Mesendoderm (in vitro differentiated cells): Measurements from ENCODE around the gene HMX3.
"Not testable (repeated sequence)": the region's sequence is repeated elsewhere in the genome, so short reads cannot be mapped to it uniquely, and the experiment has no call there.

Experiments
- DNase-seq: peaks from one replicate; pipeline ENCODE4 v3.0.0; 2013
- H2AK5ac ChIP-seq: 2 replicates; pipeline ENCODE4 v1.6.1; 2013; ENCODE audit warnings: low read length, inconsistent platforms
- H2BK120ac ChIP-seq: 2 replicates; pipeline ENCODE4 v1.6.1; 2013; ENCODE audit warnings: low read depth, mild to moderate bottlenecking, low read length, moderate library complexity, mixed read lengths
- H2BK15ac ChIP-seq: replicated peaks from 2 replicates; pipeline ENCODE4 v1.6.1; 2013; ENCODE audit warnings: low read depth, mild to moderate bottlenecking, moderate library complexity
- H2BK5ac ChIP-seq: 2 replicates; pipeline ENCODE4 v1.6.1; 2013; ENCODE audit warnings: low read length, inconsistent platforms
- H3K18ac ChIP-seq: 2 replicates; pipeline ENCODE4 v1.6.1; 2013; ENCODE audit warnings: mild to moderate bottlenecking, low read length, mixed read lengths
- H3K23ac ChIP-seq: one replicate; pipeline ENCODE4 v1.6.1; 2013; ENCODE audit warnings: low read length
- H3K27ac ChIP-seq: 2 replicates; pipeline ENCODE4 v1.5.1; 2013; ENCODE audit warnings: low read depth, mild to moderate bottlenecking, inconsistent platforms, low read length, moderate library complexity
- H3K27me3 ChIP-seq: 2 replicates; pipeline ENCODE4 v1.6.1; 2013; ENCODE audit warnings: low read length, control low read depth, mild to moderate bottlenecking, inconsistent platforms; ENCODE audit not compliant: insufficient read depth, poor library complexity
- H3K36me3 ChIP-seq: 2 replicates; pipeline ENCODE4 v1.6.1; 2013; ENCODE audit warnings: low read length, inconsistent platforms; ENCODE audit not compliant: control insufficient read depth, insufficient read depth
- H3K4ac ChIP-seq: one replicate; pipeline ENCODE4 v1.6.1; 2013; ENCODE audit warnings: low read depth, mild to moderate bottlenecking, low read length, moderate library complexity
- H3K4me1 ChIP-seq: 2 replicates; pipeline ENCODE4 v1.6.1; 2013; ENCODE audit warnings: low read depth, low read length, inconsistent platforms; ENCODE audit not compliant: control insufficient read depth
- H3K4me2 ChIP-seq: 2 replicates; pipeline ENCODE4 v1.6.1; 2013; ENCODE audit warnings: low read length
- H3K4me3 ChIP-seq: 2 replicates; pipeline ENCODE4 v1.5.1; 2013; ENCODE audit warnings: mild to moderate bottlenecking, low read length
- H3K56ac ChIP-seq: one replicate; pipeline ENCODE4 v1.6.1; 2013; ENCODE audit warnings: low read length
- H3K79me1 ChIP-seq: 2 replicates; pipeline ENCODE4 v1.6.1; 2013; ENCODE audit warnings: low read length, inconsistent platforms
- H3K79me2 ChIP-seq: 2 replicates; pipeline ENCODE4 v1.6.1; 2013; ENCODE audit warnings: mild to moderate bottlenecking, low read length; ENCODE audit not compliant: control insufficient read depth, insufficient read depth
- H3K9ac ChIP-seq: 2 replicates; pipeline ENCODE4 v1.6.1; 2013; ENCODE audit warnings: low read length, inconsistent platforms
- H4K5ac ChIP-seq: one replicate; pipeline ENCODE4 v1.6.1; 2013; ENCODE audit warnings: low read length
- H4K8ac ChIP-seq: one replicate; pipeline ENCODE4 v1.6.1; 2013; ENCODE audit warnings: low read depth, mild to moderate bottlenecking, control low read depth, low read length, moderate library complexity
- WGBS: extraction: QIAGEN DNeasy Blood & Tissue Kit; methylation state at CpG from one replicate; pipeline ENCODE4 v1.1.7; 2013; ENCODE audit warnings: low lambda C conversion rate, missing lambda C conversion rate; ENCODE audit not compliant: insufficient coverage; ENCODE audit errors: extremely low coverage; 5-methylcytosine and 5-hydroxymethylcytosine counted together

Gene HMX3

GRCh38 chr10:123166618-123167017 is 30.8 kb downstream of the HMX3 start:
- DNase-seq: no peak
- H4K5ac ChIP-seq: no peak overlapping the region
- no peak overlapping the region for H3K9ac ChIP-seq
- peaks cover 13% of the 10 kb centered on the region for H3K79me1 ChIP-seq
- H3K56ac ChIP-seq: no peak overlapping the region
- H2BK15ac ChIP-seq: no peak overlapping the region
- H3K79me2 ChIP-seq: no peaks in the 10 kb centered on the region
- no peak overlapping the region for H3K4ac ChIP-seq
- WGBS: no CpG with 5 or more reads among the region's 2 CpGs
- no peak overlapping the region for H3K18ac ChIP-seq
- H3K4me1 ChIP-seq: no peaks in the 10 kb centered on the region
- no peak overlapping the region for H3K27ac ChIP-seq
- no peak overlapping the region for H3K4me2 ChIP-seq
- no peak overlapping the region for H3K23ac ChIP-seq
- H2AK5ac ChIP-seq: no peak overlapping the region
- peaks cover 7% of the 10 kb centered on the region for H3K36me3 ChIP-seq
- no peak overlapping the region for H2BK5ac ChIP-seq
- no peak overlapping the region for H4K8ac ChIP-seq
- H3K27me3 ChIP-seq: peaks cover 2% of the 10 kb centered on the region
- no peak overlapping the region for H3K4me3 ChIP-seq
- H2BK120ac ChIP-seq: no peak overlapping the region

GRCh38 chr10:123170961-123171360 is 35.2 kb downstream of the HMX3 start:
- Histone ChIP-seq H3K27me3 (peaks cover 2% of the 10 kb centered on the region), H3K79me1 (peaks cover 14% of the 10 kb centered on the region), H2BK15ac (no peak overlapping the region), H3K4me2 (no peak overlapping the region), H3K23ac (no peak overlapping the region), H2BK120ac (no peak overlapping the region), H3K4ac (no peak overlapping the region), H2AK5ac (no peak overlapping the region), H3K18ac (no peak overlapping the region), H3K9ac (no peak overlapping the region), H4K8ac (no peak overlapping the region), H3K56ac (no peak overlapping the region), H2BK5ac (no peak overlapping the region), H3K27ac (no peak overlapping the region), H4K5ac (no peak overlapping the region), H3K4me1 (no peaks in the 10 kb centered on the region), H3K4me3 (no peak overlapping the region), H3K79me2 (no peaks in the 10 kb centered on the region), H3K36me3 (peaks cover 10% of the 10 kb centered on the region)
- no CpG with 5 or more reads among the region's 4 CpGs for WGBS
- DNase-seq: no peak

GRCh38 chr10:123171616-123172015 is 35.8 kb downstream of the HMX3 start:
- no CpG with 5 or more reads among the region's 10 CpGs for WGBS
- not testable (repeated sequence) for H2AK5ac ChIP-seq, H3K36me3 ChIP-seq, H3K27me3 ChIP-seq, H4K8ac ChIP-seq, H2BK5ac ChIP-seq, H3K4me2 ChIP-seq, H3K4me3 ChIP-seq, H2BK120ac ChIP-seq, H3K9ac ChIP-seq, H3K56ac ChIP-seq, H3K4me1 ChIP-seq, H4K5ac ChIP-seq, H3K27ac ChIP-seq, H2BK15ac ChIP-seq, H3K18ac ChIP-seq, DNase-seq, H3K4ac ChIP-seq, H3K79me2 ChIP-seq, H3K23ac ChIP-seq
- H3K79me1 ChIP-seq: peaks cover 11% of the 10 kb centered on the region

GRCh38 chr10:123175389-123176387 is 39.9 kb downstream of the HMX3 start:
- no peak overlapping the region for H2BK5ac ChIP-seq
- no peak for DNase-seq
- no peaks in the 10 kb centered on the region for H3K27me3 ChIP-seq
- no peak overlapping the region for H3K4me3 ChIP-seq
- no peak overlapping the region for H4K5ac ChIP-seq
- H3K79me1 ChIP-seq: peaks cover 5% of the 10 kb centered on the region
- peaks cover 6% of the 10 kb centered on the region for H3K36me3 ChIP-seq
- H3K4me1 ChIP-seq: no peaks in the 10 kb centered on the region
- no peak overlapping the region for H2BK15ac ChIP-seq
- H3K4me2 ChIP-seq: no peak overlapping the region
- no peak overlapping the region for H2BK120ac ChIP-seq
- no peak overlapping the region for H3K18ac ChIP-seq
- H3K79me2 ChIP-seq: no peaks in the 10 kb centered on the region
- no peak overlapping the region for H4K8ac ChIP-seq
- no peak overlapping the region for H3K56ac ChIP-seq
- H3K23ac ChIP-seq: no peak overlapping the region
- H3K4ac ChIP-seq: no peak overlapping the region
- no peak overlapping the region for H2AK5ac ChIP-seq
- H3K27ac ChIP-seq: no peak overlapping the region
- WGBS: no CpG with 5 or more reads among the region's 9 CpGs
- H3K9ac ChIP-seq: no peak overlapping the region

GRCh38 chr10:123178390-123178789 is 42.6 kb downstream of the HMX3 start:
- H3K27me3 ChIP-seq, H3K23ac ChIP-seq, DNase-seq, H2AK5ac ChIP-seq, H4K8ac ChIP-seq, H3K9ac ChIP-seq, H3K4me2 ChIP-seq, H3K36me3 ChIP-seq, H3K4me1 ChIP-seq, H3K4ac ChIP-seq, H3K27ac ChIP-seq, H3K56ac ChIP-seq, H2BK5ac ChIP-seq, H3K79me2 ChIP-seq, H4K5ac ChIP-seq, H2BK15ac ChIP-seq, H3K79me1 ChIP-seq, H2BK120ac ChIP-seq, H3K4me3 ChIP-seq, H3K18ac ChIP-seq: not testable (repeated sequence)
- no CpG with 5 or more reads among the region's 4 CpGs for WGBS
